Neutrophil (primary cell): ENCODE results near the gene RAD51B.

Experiments used
- H3K27ac ChIP-seq: fragments of 200-600 bp; sonication (generic); 2 replicates; pipeline ENCODE4 v1.5.1; 2016; ENCODE audit warnings: mild to moderate bottlenecking, moderate library complexity
- H3K27me3 ChIP-seq: fragments of 200-600 bp; sonication (generic); 2 replicates; pipeline ENCODE4 v1.6.0; 2016; ENCODE audit warnings: mild to moderate bottlenecking
- H3K36me3 ChIP-seq: fragments of 200-600 bp; sonication (generic); 2 replicates; pipeline ENCODE4 v1.5.1; 2017
- H3K4me1 ChIP-seq, 2 experiments: fragments of 200-600 bp in 1 of 2; sonication (generic) in 1 of 2; 1 replicate in 1 of 2; 2 replicates in 1 of 2; pipeline versions ENCODE4 v1.5.1 to v1.6.1; 2013 to 2016; ENCODE audit warnings: low read depth in 1 of 2, low read length in 1 of 2, mild to moderate bottlenecking in 1 of 2, moderate library complexity in 1 of 2; ENCODE audit not compliant: control insufficient read depth in 1 of 2, insufficient read depth in 1 of 2
- H3K4me3 ChIP-seq, 2 experiments: fragments of 200-600 bp in 1 of 2; sonication (generic) in 1 of 2; 1 replicate in 1 of 2; 2 replicates in 1 of 2; pipeline ENCODE4 v1.5.1; 2013 to 2016; ENCODE audit warnings: low read depth in 1 of 2, low read length in 1 of 2, mild to moderate bottlenecking in 1 of 2, moderate library complexity in 1 of 2
- H3K9me3 ChIP-seq: fragments of 200-600 bp; sonication (generic); 2 replicates; pipeline ENCODE4 v1.5.1; 2016
- TF ChIP-seq, protein P1 (sequence below): fragments of 200-600 bp; sonication (generic); IDR thresholded peaks from 2 replicates; pipeline ENCODE4 v1.5.1; 2016; ENCODE audit warnings: antibody characterized with exemption

RAD51B gene

DNA sequence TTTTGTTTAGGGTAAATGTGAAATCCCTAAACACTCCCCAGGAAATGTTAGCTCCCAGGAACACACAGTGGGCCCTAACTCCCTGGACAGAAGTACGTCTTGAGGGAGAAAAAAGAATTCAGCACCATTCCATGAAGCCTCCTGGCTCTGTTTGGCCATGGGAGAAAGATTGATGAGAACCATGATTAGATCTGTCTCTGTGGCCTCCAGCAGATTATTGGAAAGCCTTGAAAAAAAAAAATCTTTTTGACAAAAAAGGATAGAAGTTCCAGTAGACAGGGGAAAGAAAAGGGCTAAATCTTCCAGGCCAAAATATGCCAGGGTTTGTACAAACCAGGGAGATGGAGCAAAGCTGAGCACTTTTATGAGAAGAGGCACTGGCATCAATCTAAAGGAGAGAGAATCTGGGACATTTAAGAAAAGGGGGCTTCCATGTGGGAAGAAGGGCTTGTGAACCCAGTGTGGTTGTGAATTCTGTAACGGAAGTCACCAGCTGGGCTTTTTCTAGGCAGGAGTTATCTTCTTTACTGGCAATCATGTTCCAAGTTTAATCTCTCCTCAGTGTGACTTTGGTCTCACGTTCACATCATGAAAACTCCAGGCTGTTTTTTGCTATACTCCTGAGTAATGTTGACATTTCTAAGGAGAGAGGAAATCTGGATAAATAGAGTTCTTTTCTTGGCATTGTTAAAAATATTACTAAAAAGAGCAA lies 426.7 kb downstream of the RAD51B start:
- H3K4me1 ChIP-seq, result peaks cover 10 to 12% of the 10 kb centered on the region in 2 experiments
- H3K27me3 ChIP-seq, result no peaks in the 10 kb centered on the region
- H3K27ac ChIP-seq, result no peak overlapping the region
- no peaks in the 10 kb centered on the region for H3K36me3 ChIP-seq
- H3K9me3 ChIP-seq, result no peaks in the 10 kb centered on the region
- TF ChIP-seq, protein P1, sequence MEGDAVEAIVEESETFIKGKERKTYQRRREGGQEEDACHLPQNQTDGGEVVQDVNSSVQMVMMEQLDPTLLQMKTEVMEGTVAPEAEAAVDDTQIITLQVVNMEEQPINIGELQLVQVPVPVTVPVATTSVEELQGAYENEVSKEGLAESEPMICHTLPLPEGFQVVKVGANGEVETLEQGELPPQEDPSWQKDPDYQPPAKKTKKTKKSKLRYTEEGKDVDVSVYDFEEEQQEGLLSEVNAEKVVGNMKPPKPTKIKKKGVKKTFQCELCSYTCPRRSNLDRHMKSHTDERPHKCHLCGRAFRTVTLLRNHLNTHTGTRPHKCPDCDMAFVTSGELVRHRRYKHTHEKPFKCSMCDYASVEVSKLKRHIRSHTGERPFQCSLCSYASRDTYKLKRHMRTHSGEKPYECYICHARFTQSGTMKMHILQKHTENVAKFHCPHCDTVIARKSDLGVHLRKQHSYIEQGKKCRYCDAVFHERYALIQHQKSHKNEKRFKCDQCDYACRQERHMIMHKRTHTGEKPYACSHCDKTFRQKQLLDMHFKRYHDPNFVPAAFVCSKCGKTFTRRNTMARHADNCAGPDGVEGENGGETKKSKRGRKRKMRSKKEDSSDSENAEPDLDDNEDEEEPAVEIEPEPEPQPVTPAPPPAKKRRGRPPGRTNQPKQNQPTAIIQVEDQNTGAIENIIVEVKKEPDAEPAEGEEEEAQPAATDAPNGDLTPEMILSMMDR, result no peak
- no peak overlapping the region for H3K4me3 ChIP-seq

DNA sequence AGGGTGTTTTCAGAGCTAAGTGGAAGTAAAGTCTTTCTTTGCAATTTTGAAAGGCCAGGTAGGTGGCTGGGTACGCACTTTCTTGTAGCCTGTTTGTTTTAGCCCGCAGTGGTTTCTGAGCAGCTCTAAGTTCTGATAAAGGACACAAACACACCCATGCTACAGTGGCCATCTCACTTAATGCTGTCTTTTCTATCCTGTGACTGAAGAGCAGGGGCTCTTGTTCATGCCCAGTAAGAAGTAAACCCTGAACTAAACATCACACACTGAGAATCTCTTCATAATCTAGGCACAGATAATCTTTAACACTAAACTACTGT lies 427.2 kb downstream of the RAD51B start:
- Histone ChIP-seq H3K27ac (no peak overlapping the region), H3K4me1 (peaks cover 10 to 12% of the 10 kb centered on the region in 2 experiments)

DNA sequence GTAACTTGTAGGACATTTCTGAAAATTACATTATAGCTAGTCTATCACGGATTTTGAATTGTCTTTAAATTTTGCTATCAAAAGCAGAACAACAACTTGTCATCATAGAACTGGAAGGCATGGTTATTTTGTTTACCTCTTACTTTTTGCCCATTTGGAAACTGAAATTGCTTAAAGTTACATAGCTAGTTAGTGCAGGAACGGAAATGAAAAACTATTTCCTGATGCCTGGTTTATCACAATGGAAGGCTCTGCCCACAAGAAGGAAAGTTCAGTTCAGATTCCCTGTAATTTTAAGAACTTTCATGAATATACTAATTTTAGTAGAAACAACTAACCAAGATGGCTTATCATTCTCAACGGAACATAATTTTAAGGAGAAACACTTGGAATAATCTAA lies 427.7 kb downstream of the RAD51B start:
- TF ChIP-seq, protein P1, result no peak
- no peaks in the 10 kb centered on the region for H3K36me3 ChIP-seq
- H3K4me1 ChIP-seq, result peaks cover 10 to 12% of the 10 kb centered on the region in 2 experiments
- no peaks in the 10 kb centered on the region for H3K27me3 ChIP-seq
- H3K27ac ChIP-seq, result no peak overlapping the region
- no peak overlapping the region for H3K4me3 ChIP-seq
- H3K9me3 ChIP-seq, result no peaks in the 10 kb centered on the region

More for the DNA sequence above, 427.2 kb downstream of the RAD51B start:
- H3K4me3 ChIP-seq, result no peak overlapping the region
- no peaks in the 10 kb centered on the region for H3K9me3 ChIP-seq
- H3K27me3 ChIP-seq, result no peaks in the 10 kb centered on the region
- H3K36me3 ChIP-seq, result no peaks in the 10 kb centered on the region
- TF ChIP-seq, protein P1, result no peak

DNA sequence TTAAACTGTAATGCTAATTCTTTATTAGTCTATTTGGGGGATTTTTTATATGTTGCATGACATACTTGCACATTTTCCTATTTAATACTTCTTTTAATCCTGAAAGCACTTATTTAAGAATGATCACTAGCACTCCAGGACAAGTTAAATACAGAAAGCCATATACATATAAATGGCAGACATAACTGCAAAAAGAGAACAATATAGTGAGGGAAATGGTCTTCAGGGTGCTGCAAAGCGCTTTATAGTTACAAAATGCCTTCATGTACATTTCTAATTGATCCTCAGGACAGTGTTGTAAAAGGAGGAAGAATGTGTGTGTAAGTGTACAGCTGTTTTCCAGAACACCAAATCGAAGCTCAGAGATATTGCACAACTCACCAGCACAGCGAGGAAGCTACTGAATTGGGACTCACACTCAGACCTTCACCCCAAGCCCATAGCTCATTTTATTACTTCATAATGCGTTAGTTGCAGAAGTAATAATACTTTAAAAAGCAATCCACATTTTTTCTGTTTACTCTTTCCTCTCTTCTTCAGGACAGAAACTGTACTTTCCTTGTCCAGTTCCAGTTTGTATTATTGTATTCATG lies 428.2 kb downstream of the RAD51B start:
- H3K9me3 ChIP-seq, result no peaks in the 10 kb centered on the region
- no peaks in the 10 kb centered on the region for H3K36me3 ChIP-seq
- TF ChIP-seq, protein P1, result no peak
- H3K4me3 ChIP-seq, result no peak overlapping the region
- H3K27ac ChIP-seq, result no peak overlapping the region
- H3K4me1 ChIP-seq, result peaks cover 10 to 12% of the 10 kb centered on the region in 2 experiments
- H3K27me3 ChIP-seq, result no peaks in the 10 kb centered on the region

DNA sequence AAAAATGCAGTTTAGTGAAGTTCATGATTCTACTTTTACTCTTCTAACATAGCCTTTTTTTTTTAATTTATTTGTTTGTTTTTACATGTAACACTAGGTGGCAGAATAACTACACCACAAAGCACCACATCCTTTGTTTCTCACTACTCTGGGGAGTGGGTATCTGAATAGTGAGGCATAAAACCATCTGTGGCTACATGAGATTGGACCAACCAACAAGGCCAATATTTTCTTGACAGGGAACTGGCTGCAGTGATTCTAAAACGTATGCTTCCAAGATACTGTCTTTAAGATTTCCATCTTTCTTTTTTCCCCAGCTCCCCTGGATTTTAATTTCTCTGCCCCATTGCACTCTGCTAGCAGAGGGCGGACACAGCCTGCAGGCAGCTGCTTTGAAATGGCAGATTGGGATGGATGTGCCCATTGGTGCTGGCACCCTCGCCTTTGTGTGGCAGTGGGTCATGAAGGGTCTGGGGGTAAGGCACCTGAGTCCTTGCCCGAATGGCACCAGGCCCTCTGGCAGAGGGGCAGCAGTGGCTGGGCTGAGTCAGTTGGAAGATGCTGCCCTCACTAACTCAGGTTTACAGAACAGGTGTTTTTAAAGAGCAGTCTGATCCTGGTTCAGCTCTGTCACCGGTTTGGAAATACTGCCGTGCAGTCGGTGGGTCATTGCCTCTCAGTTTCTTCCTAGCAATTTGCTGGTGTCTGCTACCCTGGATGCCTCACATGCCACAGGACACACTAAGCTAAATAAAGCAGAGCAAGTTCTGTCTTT lies 429.1 kb downstream of the RAD51B start:
- no peaks in the 10 kb centered on the region for H3K27me3 ChIP-seq
- no peak overlapping the region for H3K27ac ChIP-seq
- peaks cover 10 to 12% of the 10 kb centered on the region in 2 experiments for H3K4me1 ChIP-seq
- H3K4me3 ChIP-seq, result no peak overlapping the region
- TF ChIP-seq, protein P1, result peak; percentile 15
- no peaks in the 10 kb centered on the region for H3K9me3 ChIP-seq
- no peaks in the 10 kb centered on the region for H3K36me3 ChIP-seq
